IMR-90 (cell line): Measurements from ENCODE around the gene ZNF644. TPM values are rescaled to one million over a fixed set of nuclear protein-coding genes. Genes with fewer than 3 reads are reported as not detected.

Experiments
- ATAC-seq: fragments of 200-7000 bp; cut with Tn5 transposase; 2 replicates; pipeline ENCODE4 v1.9.1; 2020; ENCODE audit warnings: low read depth, mild to moderate bottlenecking, moderate library complexity
- BruUV-seq: library from RNA; stranded (reverse); fragments of 400-500 nt; replicated peaks from 2 replicates; lab custom pipeline; 2021; lab: Mats Ljungman, UMichigan
- CTCF ChIA-PET: fragments of 300-600 bp; formaldehyde crosslinking; extraction: SDS; loops from one replicate; lab custom pipeline; 2021; ENCODE audit warnings: antibody characterized with exemption; lab: Yijun Ruan, JAX
- POLR2A ChIA-PET: fragments of 300-600 bp; sonication (Branson Sonifier 250); formaldehyde crosslinking; loops from one replicate; lab custom pipeline; 2022; ENCODE audit warnings: antibody characterized with exemption; ENCODE audit not compliant: unreplicated experiment; lab: Charles Lee
- DNase-seq: peaks from one replicate; pipeline ENCODE4 v3.0.0; 2013
- H2AFZ ChIP-seq: replicated peaks from 2 replicates; pipeline ENCODE3; 2013; ENCODE audit warnings: low read length, mild to moderate bottlenecking; ENCODE audit not compliant: poor library complexity
- H2AK5ac ChIP-seq: 2 replicates; pipeline ENCODE4 v1.6.1; 2013; ENCODE audit warnings: low read depth, low read length, inconsistent platforms
- H2AK9ac ChIP-seq: replicated peaks from 2 replicates; pipeline ENCODE3; 2013; ENCODE audit warnings: mild to moderate bottlenecking, low read depth, low read length, moderate library complexity; ENCODE audit not compliant: poor library complexity
- H2BK120ac ChIP-seq: 2 replicates; pipeline ENCODE4 v1.6.1; 2013; ENCODE audit warnings: low read depth, low read length, inconsistent platforms
- H2BK15ac ChIP-seq: 3 replicates; pipeline ENCODE4 v1.6.1; 2013; ENCODE audit warnings: low read depth, low read length, inconsistent platforms
- H2BK20ac ChIP-seq: 2 replicates; pipeline ENCODE4 v1.6.1; 2013; ENCODE audit warnings: low read depth, mild to moderate bottlenecking, inconsistent platforms, low read length, moderate library complexity
- H2BK5ac ChIP-seq: 2 replicates; pipeline ENCODE4 v1.6.1; 2013; ENCODE audit warnings: mild to moderate bottlenecking, low read depth, low read length, inconsistent platforms; ENCODE audit not compliant: poor library complexity, severe bottlenecking
- H3K14ac ChIP-seq: replicated peaks from 2 replicates; pipeline ENCODE4 v1.6.1; 2013; ENCODE audit warnings: low read depth, low read length, inconsistent platforms
- H3K18ac ChIP-seq: 2 replicates; pipeline ENCODE4 v1.6.1; 2013; ENCODE audit warnings: low read depth, low read length, control low read depth
- H3K23ac ChIP-seq: 2 replicates; pipeline ENCODE4 v1.6.1; 2013; ENCODE audit warnings: low read depth, low read length, inconsistent platforms
- H3K27ac ChIP-seq: 2 replicates; pipeline ENCODE4 v1.5.1; 2013; ENCODE audit warnings: mild to moderate bottlenecking, control low read depth, low read length; ENCODE audit not compliant: insufficient read depth
- H3K27me3 ChIP-seq: 2 replicates; pipeline ENCODE4 v1.6.1; 2013; ENCODE audit warnings: low read length; ENCODE audit not compliant: control insufficient read depth, insufficient read depth
- H3K36me3 ChIP-seq: 2 replicates; pipeline ENCODE4 v1.6.1; 2013; ENCODE audit warnings: low read length, mixed read lengths; ENCODE audit not compliant: control insufficient read depth, insufficient read depth
- H3K4ac ChIP-seq: 2 replicates; pipeline ENCODE4 v1.6.1; 2013; ENCODE audit warnings: low read depth, low read length, inconsistent platforms
- H3K4me1 ChIP-seq: 2 replicates; pipeline ENCODE4 v1.6.1; 2013; ENCODE audit warnings: low read length, mixed read lengths; ENCODE audit not compliant: control insufficient read depth, insufficient read depth
- H3K4me2 ChIP-seq: 2 replicates; pipeline ENCODE4 v1.6.1; 2013; ENCODE audit warnings: low read depth, mild to moderate bottlenecking, control low read depth, low read length, moderate library complexity
- H3K4me3 ChIP-seq: 2 replicates; pipeline ENCODE4 v1.5.1; 2013; ENCODE audit warnings: low read depth, mild to moderate bottlenecking, control low read depth, low read length, moderate library complexity; ENCODE audit not compliant: insufficient read depth
- H3K56ac ChIP-seq: 2 replicates; pipeline ENCODE4 v1.6.1; 2013; ENCODE audit warnings: low read length, inconsistent platforms; ENCODE audit not compliant: insufficient read depth; ENCODE audit errors: extremely low read depth
- H3K79me1 ChIP-seq, 2 experiments: 2 replicates each; pipeline ENCODE4 v1.6.1; 2013; ENCODE audit warnings: low read length in 2 of 2, inconsistent platforms in 1 of 2, low read depth in 1 of 2
- H3K9ac ChIP-seq: 2 replicates; pipeline ENCODE4 v1.6.1; 2013; ENCODE audit warnings: low read depth, low read length, control low read depth
- H3K9me1 ChIP-seq: 2 replicates; pipeline ENCODE4 v1.6.1; 2013; ENCODE audit warnings: low read length, inconsistent platforms; ENCODE audit not compliant: insufficient read depth
- H3K9me3 ChIP-seq: 2 replicates; pipeline ENCODE4 v1.6.1; 2013; ENCODE audit warnings: low read length; ENCODE audit not compliant: control insufficient read depth, insufficient read depth
- H4K20me1 ChIP-seq: 2 replicates; pipeline ENCODE4 v1.6.1; 2013; ENCODE audit warnings: low read length, inconsistent platforms; ENCODE audit not compliant: insufficient read depth
- H4K5ac ChIP-seq: 2 replicates; pipeline ENCODE4 v1.6.1; 2013; ENCODE audit warnings: mild to moderate bottlenecking, low read depth, low read length, control low read depth
- H4K8ac ChIP-seq, 2 experiments: 2 replicates each; pipeline ENCODE4 v1.6.1; 2013; ENCODE audit warnings: low read depth in 2 of 2, low read length in 2 of 2, control low read depth in 1 of 2, inconsistent platforms in 1 of 2
- H4K91ac ChIP-seq: 2 replicates; pipeline ENCODE4 v1.6.1; 2013; ENCODE audit warnings: low read depth, low read length, inconsistent platforms; ENCODE audit not compliant: insufficient read depth
- CEBPB ChIP-seq: IDR thresholded peaks from 2 replicates; pipeline ENCODE4 v1.6.1; 2012; ENCODE audit warnings: low read depth, low read length, improper control_type of control experiment
- NFE2L2 ChIP-seq: fragments of 150-350 bp; IDR thresholded peaks from 2 replicates; pipeline ENCODE4 v1.6.1; 2016; ENCODE audit warnings: low read depth, mild to moderate bottlenecking, low read length
- POLR2A ChIP-seq: IDR thresholded peaks from 2 replicates; pipeline ENCODE4 v1.6.1; 2012; ENCODE audit warnings: mild to moderate bottlenecking, low read depth, low read length
- RAD21 ChIP-seq: IDR thresholded peaks from 2 replicates; pipeline ENCODE4 v1.6.1; 2012; ENCODE audit warnings: low read length, improper control_type of control experiment
- SMC3 ChIP-seq: fragments of 150-350 bp; IDR thresholded peaks from 2 replicates; pipeline ENCODE4 v1.6.1; 2016; ENCODE audit warnings: low read depth, mild to moderate bottlenecking, antibody characterized with exemption, low read length, moderate library complexity
- USF2 ChIP-seq: fragments of 150-350 bp; IDR thresholded peaks from 2 replicates; pipeline ENCODE4 v1.6.1; 2017; ENCODE audit warnings: mild to moderate bottlenecking, antibody characterized with exemption, low read length, low read depth
- WGBS, 2 experiments: methylation state at CpG; one replicate each; pipeline versions ENCODE4 v1.1.5 to v1.1.7; 2013; ENCODE audit warnings: missing lambda C conversion rate in 2 of 2; ENCODE audit not compliant: insufficient read length in 1 of 2; ENCODE audit errors: extremely low coverage in 2 of 2; 5-methylcytosine and 5-hydroxymethylcytosine counted together
- dilution Hi-C: fragments of 300-500 bp; cut with HindIII; formaldehyde crosslinking; loops from one replicate; pipeline ENCODE4 v1.14.3; 2018; ENCODE audit warnings: low sequenced_read_pairs; ENCODE audit not compliant: unreplicated experiment
- in situ Hi-C: fragments of 300-500 bp; cut with MboI; formaldehyde crosslinking; loops from 3 replicates; pipeline ENCODE4 v1.14.3; 2019; ENCODE audit warnings: low sequenced_read_pairs, inconsistent platforms, mixed read lengths
- intact Hi-C: fragments of 100-400 bp; cut with micrococcal nuclease; formaldehyde crosslinking; loops from 2 replicates; pipeline ENCODE4 v1.10.0; 2022
- polyA plus RNA-seq, 3 experiments: library from polyadenylated mRNA; depleted of rRNA; stranded (reverse); fragments of >200 nt; gene quantifications; 2 replicates each; pipeline ENCODE4 v1.2.3, GENCODE V29; 2012; ENCODE audit warnings: low replicate concordance in 1 of 3
- total RNA-seq: library from RNA; depleted of rRNA; stranded (reverse); fragments of >200 nt; gene quantifications from 2 replicates; pipeline ENCODE4 v1.2.3, GENCODE V29; 2012
- TF ChIP-seq, protein P1 (sequence below): conservative IDR thresholded peaks from 2 replicates; pipeline ENCODE4 v1.5.1; 2012; ENCODE audit warnings: mild to moderate bottlenecking, low read depth, low read length, improper control_type of control experiment

The ZNF644 gene
- total and polyA plus RNA-seq, 2 of the 4 experiments (the other 2 are of a cell fraction), result 9.0 to 45.3 TPM

- Histone ChIP-seq H2BK15ac (no peak overlapping the region), H3K27me3 (no peaks in the 10 kb centered on the region), H3K9me1 (peaks cover 7% of the 10 kb centered on the region; the same call in 1 of the 2 replicates), H4K20me1 (peaks cover 60% of the 10 kb centered on the region), H3K56ac (no peak overlapping the region), H3K27ac (no peak overlapping the region), H3K79me1 (peaks cover 12 to 65% of the 10 kb centered on the region in 2 experiments), H2AK9ac (no peak overlapping the region), H3K4me3 (no peak overlapping the region), H3K23ac (no peak overlapping the region), H2BK20ac (no peak overlapping the region), H3K9me3 (peaks cover 9% of the 10 kb centered on the region), H3K9ac (no peak overlapping the region), H3K4ac (no peak overlapping the region), H2BK120ac (no peak overlapping the region), H3K36me3 (peaks cover 7% of the 10 kb centered on the region), H4K5ac (no peak overlapping the region), H3K4me2 (no peak overlapping the region), H3K14ac (no peak overlapping the region), H4K8ac (no peak overlapping the region), H4K91ac (no peak overlapping the region), H3K4me1 (peaks cover 1% of the 10 kb centered on the region; the same call in 1 of the 2 replicates), H2AK5ac (no peak overlapping the region), H2BK5ac (no peak overlapping the region), H2AFZ (no peak overlapping the region), H3K18ac (no peak overlapping the region)
- dilution Hi-C loops (no loop called here), in situ Hi-C loops (no loop called here), intact Hi-C loops (no loop called here)
- BruUV-seq, result no TSS peak
- ChIA-PET CTCF (interaction anchor here (0.6 kb wide), 1 partner anchor 1240 kb away, joined by 4 read pairs; no protein-coding TSS in a partner anchor), POLR2A (no interaction called here)
- ATAC-seq (no peak), DNase-seq (no peak)
- TF ChIP-seq SMC3 (no peak), POLR2A (no peak), RAD21 (no peak), CEBPB (0 out of 2 replicates have a peak, but pooled peaks have one; percentile 8), NFE2L2 (no peak), USF2 (no peak)
- TF ChIP-seq, protein P1, sequence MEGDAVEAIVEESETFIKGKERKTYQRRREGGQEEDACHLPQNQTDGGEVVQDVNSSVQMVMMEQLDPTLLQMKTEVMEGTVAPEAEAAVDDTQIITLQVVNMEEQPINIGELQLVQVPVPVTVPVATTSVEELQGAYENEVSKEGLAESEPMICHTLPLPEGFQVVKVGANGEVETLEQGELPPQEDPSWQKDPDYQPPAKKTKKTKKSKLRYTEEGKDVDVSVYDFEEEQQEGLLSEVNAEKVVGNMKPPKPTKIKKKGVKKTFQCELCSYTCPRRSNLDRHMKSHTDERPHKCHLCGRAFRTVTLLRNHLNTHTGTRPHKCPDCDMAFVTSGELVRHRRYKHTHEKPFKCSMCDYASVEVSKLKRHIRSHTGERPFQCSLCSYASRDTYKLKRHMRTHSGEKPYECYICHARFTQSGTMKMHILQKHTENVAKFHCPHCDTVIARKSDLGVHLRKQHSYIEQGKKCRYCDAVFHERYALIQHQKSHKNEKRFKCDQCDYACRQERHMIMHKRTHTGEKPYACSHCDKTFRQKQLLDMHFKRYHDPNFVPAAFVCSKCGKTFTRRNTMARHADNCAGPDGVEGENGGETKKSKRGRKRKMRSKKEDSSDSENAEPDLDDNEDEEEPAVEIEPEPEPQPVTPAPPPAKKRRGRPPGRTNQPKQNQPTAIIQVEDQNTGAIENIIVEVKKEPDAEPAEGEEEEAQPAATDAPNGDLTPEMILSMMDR, result no peak
- WGBS, 2 experiments, result no CpG with 5 or more reads among the region's 2 CpGs
Observed at GRCh38 chr1:90993245-90993644, 28.6 kb downstream of the ZNF644 start.
